GM18909 (cell line): ENCODE results near the gene CDR2.
"Not testable (repeated sequence)": the region's sequence is repeated elsewhere in the genome, so short reads cannot be mapped to it uniquely, and the experiment has no call there.

ENCODE experiments used
- ATAC-seq: cut with Tn5 transposase; IDR thresholded peaks from one replicate; pipeline ENCODE4 v1.9.1; 2021; ENCODE audit warnings: mild to moderate bottlenecking; ENCODE audit not compliant: unreplicated experiment, poor library complexity

CDR2 gene

DNA sequence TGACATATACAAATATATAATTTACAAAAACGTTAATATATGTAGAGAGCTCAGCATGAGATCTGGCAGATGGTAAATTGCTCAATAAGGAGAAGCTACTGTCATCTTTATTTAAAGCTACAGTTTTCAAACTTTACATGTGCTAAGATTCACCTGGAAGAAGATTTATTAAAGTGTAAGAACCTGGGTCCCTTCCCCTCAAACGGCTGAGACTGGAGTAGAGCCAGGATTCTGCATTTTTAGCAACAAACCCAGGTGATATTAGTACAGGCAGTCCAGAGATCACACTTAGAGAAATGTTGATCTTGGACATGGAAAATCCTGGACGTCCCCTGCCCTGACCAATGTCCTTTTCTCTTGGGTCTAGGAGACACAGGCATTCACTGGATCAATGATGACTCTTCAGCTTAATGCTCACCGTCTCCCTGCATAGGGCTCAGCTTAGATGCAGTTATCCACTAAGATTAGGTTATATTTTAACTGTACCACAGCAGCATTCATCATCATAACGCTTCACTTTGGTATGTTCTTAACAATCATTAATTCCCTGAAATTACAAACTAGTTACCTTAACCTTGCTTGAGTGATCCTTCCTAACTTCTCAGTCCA is 20.4 kb downstream of the CDR2 start:
- ATAC-seq, result no peak

DNA sequence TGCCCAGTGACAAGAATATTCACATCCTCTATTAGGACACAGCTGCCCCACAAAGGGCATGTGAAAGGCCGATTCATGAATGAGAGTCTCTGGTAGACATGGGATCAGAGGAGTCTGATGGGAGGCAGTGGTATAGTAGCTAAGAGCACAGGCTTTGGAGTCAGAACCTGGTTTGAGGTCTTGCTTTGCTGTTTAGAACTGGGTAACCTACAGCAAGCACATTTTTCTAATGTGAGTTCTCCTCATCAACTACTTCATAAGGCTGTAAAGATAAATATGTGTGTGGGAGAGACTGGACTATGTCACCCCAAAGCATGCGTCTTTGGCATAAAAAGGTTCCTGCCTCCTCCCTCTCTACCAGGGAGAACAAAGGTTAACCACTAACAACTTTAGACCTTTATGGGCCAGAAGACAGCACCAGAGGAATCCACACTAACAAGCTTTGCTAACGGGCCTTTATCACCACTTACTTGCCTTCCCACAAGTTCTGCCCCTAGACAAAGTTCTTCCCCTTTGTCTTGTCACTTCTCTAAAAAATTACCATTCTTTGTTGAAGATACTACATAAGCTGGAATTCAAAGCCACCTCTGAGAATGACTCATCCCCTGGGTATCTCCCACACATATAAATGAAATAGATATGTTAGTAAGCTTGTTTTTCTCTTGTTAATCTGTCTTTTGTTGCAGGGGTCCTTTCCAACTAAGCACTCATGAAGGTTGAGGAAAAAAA is 21.1 kb downstream of the CDR2 start:
- ATAC-seq, result no peak

DNA sequence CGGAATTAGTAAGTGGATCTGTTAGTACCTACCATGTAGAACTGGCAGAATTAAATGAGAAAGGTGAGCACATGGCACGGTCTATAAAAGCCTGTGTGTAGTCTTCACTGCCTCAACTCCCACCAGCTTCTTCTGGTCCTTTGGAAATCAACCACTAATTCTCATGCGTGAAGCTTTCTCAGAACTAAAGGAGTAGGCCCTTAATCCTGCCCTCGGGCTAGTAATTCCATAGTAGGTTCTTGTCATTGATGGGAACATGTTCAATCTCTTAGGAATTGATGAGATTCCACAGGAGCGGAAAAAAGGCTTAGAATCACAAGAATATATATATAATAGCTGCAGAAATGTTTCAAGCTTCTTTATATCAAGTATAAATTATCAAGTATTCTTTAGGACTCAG is 21.7 kb downstream of the CDR2 start:
- ATAC-seq, result no peak

DNA sequence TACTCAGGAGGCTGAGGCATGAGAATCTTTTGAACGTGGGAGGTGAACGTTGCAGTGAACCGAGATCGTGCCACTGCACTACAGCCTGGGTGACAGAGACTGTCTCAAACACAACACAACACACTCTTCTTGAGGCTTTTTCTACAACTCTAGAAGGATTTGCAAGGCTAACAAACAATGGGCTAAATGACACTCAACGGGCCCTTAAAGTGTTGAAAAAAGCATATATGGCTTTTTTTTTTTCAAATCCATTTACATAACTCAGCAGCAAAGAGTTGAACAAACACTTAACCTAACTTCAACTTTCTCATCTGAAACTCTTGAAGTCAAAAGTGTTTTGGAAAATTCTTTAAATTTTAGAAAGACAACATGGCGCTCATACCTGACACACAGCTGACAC is 22.3 kb downstream of the CDR2 start:
- ATAC-seq, result no peak

DNA sequence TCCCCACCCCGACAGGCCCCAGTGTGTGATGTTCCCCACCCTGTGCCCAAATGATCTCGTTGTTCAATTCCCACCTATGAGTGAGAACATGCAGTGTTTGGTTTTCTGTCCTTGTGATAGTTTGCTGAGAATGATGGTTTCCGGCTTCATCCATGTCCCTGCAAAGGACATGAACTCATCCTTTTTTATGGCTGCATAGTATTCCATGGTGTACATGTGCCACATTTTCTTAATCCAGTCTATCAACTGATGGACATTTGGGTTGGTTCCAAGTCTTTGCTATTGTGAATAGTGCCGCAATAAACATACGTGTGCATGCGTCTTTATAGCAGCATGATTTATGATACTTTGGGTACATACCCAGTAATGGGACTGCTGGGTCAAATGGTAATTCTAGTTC is 23.4 kb downstream of the CDR2 start:
- not testable (repeated sequence) for ATAC-seq

DNA sequence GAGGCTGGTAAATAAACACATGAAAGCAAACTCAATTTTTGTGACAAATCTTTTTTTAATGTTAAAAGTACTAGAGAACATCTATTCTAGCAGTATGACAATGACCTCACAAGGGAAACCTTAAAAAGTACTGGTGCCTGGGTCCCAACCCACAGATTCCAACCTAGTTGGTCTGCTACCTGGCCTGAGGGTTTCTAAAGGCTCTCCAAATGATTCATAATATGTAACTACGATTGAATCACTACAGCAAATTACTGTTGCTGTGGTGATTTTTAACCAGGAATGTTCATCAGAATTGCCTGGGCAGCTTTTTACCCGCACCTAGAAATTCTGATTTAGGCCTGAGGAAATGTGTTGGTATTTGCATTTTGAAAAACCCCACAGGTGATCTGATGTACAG is 26.1 kb downstream of the CDR2 start:
- no peak for ATAC-seq

DNA sequence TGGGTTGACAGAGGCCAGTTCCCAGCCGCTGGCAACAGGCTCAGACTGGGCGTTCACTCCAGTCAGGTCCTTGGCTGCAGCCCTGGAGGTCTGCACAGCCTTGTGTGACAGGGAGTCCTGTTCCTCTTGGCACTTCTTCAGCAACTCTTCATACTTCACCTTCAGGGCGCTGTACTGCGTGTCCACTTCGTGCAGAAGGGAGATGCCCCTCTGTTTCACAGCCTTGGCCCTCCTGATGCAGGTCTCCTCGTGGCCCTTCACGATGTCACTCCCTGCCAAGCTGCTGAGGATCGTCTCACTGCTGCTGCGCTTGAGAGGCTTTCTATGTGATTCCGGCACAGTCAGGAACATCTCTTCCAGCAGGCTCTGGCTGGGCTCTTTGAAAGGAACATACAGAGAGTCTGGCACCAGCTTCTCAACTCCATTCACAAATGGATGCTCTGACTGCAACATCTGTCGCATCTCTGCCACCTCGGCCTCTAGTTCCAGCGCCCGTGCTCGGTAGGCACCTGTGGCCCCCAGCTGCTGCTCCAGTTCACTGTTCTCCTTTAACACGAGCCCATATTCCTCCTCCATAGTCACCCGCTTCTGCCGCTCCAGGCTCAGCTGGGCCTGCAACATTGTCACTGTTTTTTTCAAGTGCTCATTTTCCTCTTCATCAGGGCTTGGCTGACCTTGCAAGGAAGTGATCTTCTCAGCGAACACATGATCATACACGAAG is 27.2 kb downstream of the CDR2 start:
- ATAC-seq, result no peak

DNA sequence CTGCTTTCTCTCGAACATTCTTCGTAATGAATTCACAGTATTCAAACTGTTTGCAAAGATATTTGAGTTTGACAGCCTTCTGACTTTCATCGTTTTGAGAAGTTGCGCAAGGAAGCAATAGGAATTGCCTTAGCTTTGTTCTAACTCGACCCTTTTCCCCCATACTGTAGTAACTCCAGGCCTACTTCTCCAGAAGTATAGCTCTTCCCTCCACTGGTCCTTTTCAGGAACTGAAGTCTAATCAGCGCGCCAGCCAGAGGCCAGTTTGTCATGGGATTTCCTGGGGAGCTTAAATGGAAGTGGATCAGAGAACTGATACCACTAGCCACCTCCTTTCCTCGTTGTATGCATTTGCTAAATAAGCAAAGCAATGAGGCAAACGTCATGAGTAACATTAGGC is 27.9 kb downstream of the CDR2 start:
- ATAC-seq, result no peak

DNA sequence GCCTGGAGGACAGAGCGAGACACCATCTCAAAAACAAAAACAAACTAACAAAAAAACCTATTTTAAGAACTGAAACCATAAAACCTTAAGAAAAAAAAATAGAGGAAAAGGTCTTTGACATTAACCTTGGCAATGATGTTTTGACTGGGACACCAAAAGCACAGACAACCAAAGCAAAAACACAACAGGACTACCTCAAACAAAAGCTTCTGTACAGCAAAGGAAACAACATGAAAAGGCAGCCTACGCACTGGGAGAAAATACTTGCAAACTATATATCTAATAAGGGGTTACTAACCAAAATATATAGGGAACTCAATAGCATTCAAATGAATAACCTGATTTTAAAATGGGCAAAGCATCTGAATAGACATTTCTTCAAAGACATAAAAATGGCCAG is 32.3 kb downstream of the CDR2 start:
- ATAC-seq, result no peak

DNA sequence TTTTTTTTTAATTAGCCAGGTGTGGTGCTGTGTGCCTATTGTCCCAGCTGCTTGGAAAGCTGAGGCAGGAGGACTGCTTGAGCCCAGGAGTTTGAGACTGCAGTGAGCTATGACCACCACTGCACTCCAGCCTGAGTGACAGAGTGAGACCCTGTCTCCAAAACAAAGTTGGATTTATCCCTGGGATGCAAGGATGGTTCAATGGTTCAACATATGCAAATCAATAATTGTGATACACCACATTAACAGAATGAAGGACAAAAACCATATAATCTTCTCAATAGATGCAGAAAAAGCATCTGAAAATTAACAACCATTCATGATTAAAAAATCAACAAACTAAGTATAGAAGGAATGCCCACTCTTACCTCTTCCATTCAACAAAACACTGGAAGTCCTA is 33.5 kb downstream of the CDR2 start:
- ATAC-seq, result no peak

DNA sequence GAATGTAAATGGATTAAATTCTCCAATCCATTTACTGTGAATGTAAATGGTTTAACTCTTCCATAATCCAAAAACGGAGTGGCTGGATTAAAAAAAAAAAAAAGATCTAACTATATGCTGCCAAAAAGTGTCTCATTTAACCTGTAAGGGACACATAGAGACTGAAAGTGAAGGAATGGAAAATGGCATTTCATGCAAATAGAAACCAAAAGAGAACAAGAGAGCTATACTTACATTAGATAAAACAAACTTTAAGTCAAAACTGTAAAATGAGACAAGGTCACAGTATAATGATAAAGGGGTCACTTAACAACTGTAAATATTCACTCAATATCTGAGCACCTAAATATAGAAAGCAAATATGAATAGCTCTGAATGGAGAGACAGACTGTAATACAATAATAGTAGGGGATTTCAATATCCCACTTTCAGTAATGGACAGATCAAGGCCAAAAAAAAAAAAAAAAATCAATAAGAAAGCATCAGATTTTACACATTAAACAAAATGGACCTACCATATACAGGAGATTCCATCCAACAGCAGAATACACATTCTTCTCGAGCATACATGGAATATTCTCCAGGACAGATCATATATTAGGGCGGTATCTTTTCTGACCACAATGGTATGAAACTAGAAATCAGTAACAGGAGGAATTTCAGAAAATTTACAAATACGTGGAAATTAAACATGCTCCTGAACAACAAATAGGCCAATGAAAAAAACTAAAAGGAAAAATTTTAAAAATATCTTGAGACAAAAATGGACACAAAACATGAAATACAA is 36.4 kb downstream of the CDR2 start:
- ATAC-seq, result no peak

DNA sequence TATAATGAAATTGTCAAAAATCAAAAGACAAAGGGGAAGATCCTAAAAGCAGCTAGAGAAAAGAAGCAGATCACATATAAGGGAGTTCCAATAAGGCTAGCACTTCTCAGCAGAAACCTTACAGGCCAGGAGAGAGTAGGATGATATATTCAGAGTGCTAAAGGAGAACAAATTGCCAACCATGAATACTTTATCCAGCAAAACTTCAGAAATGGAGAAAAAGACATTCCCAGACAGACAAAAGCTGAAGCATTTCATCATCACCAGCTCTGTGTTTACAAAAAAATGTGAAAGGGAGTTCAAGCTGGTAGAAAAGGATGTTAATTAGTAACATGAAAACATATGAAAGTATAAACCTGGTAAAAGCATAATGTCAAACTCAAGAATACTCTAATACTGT is 37.4 kb downstream of the CDR2 start:
- ATAC-seq, result no peak

DNA sequence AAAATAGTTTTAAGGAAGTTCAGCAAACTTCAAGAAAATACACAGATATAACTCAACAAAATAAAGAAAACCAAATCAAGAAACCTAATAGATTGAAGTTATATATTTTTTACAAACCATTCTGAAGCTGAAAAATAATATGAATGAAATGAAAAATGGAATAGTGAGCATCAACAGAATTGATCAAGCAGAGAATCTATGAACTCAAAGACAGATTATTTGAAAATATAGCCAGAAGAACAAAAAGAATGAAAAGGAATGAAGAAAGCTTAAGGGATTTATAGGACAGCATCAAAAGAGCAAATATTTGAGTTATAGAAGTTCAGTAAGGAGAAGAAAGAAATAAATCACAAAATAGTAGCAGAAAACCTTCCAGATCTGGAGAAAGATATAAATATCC is 37.8 kb downstream of the CDR2 start:
- ATAC-seq, result no peak

DNA sequence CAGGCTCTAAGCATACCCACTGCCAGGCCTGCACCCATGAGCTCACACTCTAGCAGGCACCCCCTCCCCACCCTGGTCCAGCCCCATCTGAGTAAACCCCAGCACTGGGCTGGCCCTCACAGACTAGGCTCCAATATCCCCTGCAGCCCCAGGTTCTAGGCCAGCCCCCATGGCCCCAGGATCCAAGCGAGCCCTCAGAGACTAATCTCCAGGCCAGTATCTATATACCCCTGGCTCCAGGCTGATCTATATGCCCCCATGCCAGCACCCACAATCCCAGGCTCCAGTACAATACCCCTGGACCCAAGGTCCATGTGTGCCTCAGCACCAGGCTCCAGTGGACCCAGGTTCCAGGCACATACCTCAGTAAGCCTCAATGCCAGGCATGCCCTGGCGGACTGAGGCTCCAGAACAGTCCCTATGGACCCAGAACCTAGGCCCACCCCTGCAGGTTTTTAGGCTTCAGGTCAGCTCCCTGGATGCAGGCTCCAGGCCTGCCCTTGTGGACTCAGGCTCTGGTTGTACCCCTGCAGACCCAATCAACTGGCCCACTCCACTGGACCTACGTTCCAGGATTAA is 38.7 kb downstream of the CDR2 start:
- no peak for ATAC-seq

DNA sequence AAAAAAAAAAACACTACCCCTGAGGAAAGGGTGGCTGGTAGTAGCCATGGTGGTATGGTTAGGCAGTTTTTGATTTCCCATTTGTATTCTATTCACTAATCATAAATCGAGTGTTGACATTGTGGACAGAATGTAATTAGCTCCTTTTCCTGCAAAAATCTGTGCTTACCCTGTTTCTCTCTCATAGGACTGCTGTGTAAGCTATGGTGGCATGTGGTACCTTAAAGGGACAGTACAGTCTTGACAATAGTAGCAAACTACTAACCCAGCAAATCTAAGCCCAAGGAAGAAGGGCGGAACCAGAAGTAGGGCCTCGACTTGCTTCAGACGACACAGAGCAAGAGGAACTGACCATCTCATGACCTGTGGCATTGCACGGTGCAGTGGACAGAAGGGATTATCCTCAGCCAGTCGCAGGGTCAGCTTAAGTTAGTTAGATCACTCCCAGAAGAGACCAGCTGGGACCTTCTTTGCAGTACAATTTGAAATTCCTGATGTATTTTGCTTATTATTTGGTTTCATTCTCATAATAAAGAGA is 40.9 kb downstream of the CDR2 start:
- ATAC-seq, result no peak

DNA sequence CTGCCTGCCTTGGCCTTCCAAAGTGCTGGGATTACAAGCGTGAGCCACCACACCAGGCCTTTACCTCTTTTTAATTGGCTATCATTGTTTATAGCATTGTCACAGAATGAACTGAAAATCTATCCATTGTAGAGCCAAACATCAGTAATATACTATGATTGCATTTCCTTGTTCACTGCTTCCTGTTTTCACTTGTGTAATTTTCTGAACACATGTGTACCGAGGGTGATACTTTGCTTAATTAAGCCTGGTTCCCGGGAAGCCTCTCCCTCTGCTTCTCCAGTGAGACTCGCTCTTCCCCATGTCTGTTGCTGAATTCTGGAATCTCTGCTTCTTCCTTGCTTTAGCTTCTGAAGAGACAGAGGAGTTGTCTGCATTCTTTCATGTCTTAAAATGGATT is 44.1 kb downstream of the CDR2 start:
- ATAC-seq, result no peak

DNA sequence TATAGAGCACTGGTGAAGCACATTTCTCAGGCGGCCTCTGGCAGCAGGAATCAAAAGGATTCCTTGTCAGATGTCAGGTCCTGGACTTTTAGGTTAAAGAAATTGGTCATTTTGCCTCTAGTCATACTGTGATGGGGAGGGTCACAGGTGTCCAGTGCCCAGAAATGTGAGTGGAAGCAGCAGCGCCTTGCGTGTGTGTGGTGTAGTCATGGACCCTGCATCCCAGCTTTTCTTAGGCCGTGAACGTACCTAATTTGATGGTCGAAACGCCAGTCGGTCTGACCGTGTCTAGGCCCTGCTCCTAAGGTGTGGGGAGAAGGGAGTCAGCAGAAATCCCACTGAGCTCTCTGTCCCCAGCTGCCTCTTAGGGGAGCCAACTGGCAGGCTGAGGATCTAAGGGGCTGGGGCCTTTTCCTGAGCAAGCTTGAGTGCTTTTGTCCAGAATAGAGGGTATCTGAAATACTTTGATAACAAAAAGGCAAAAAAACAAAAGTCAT is 45.2 kb downstream of the CDR2 start:
- ATAC-seq, result no peak

DNA sequence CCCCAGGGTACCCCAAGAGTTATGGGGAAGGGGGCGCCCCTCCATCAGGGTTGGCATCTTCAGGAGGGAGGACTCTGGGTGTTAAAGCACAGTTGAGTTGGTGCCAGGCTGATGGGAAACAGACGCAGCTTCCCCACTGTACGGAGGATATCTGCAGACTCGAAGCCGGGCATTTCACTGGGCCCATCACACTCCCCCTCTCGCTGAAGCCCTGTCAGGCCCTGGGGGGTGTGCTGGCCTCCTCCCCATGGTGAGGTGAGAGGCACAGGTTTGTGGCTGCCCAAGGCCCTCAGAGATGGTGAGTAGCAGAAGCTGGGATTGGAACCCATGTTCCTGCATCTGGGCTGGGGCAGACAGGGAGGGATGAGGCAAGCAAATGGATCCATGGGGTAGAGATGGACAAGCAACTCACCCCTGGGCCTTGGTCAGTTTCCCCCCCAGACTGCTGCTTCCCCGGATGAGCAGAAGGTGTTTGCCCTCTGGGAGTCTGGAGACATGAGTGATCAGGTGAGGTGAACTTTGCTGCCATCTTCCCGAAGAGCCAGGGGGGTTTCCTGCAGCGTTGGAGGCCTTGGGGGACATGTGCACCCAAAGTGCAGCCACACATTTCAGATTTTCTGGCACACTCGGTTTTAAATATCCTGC is 46.2 kb downstream of the CDR2 start:
- ATAC-seq, result no peak

DNA sequence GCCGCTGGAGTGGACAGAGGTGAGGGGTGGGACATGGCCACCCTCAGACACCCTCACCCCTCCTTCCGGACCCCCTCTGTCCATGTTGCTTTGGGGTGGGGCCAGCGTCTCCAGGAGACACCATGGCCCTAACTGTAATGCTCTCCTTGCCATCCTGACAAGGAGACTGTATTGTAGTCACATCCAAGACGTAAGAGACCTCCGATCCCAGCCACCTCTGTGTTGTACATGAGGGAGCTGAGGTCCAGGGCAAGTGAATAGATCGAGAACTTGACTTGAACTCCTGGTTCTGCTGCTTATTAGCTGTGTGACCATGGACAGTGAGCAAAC is 47.0 kb downstream of the CDR2 start:
- no peak for ATAC-seq
